Left lung (tissue), 10 donors: ENCODE data around the gene SPR. TPM values are rescaled to one million over a fixed set of nuclear protein-coding genes. Genes with fewer than 3 reads are reported as not detected.

Experiments used
- ATAC-seq: fragments of 200-7000 bp; cut with Tn5 transposase; one replicate; pipeline ENCODE4 v1.9.1; 2020; ENCODE audit warnings: moderate library complexity
- DNase-seq, 4 donors: peaks; one replicate each; pipeline ENCODE4 v3.0.0-alpha.2; 2013 to 2020
- H3K27ac ChIP-seq, 2 donors: fragments of 200-600 bp; sonication (generic) in 1 of 2; one replicate each; pipeline versions ENCODE4 v1.5.0 to v1.8.0; 2020 to 2021
- H3K27me3 ChIP-seq, 2 donors: fragments of 200-600 bp; sonication (generic) in 1 of 2; one replicate each; pipeline versions ENCODE4 v1.5.0 to v1.8.0; 2020 to 2021
- H3K36me3 ChIP-seq, 2 donors: fragments of 200-600 bp; sonication (generic) in 1 of 2; one replicate each; pipeline versions ENCODE4 v1.5.0 to v1.8.0; 2020 to 2021
- H3K4me1 ChIP-seq, 2 donors: fragments of 200-600 bp; one replicate each; pipeline ENCODE4 v1.8.0; 2021
- H3K4me3 ChIP-seq, 2 donors: fragments of 200-600 bp; sonication (generic) in 1 of 2; one replicate each; pipeline versions ENCODE4 v1.5.0 to v1.8.0; 2020 to 2021; ENCODE audit warnings: mild to moderate bottlenecking in 1 of 2
- H3K9me3 ChIP-seq, 2 donors: fragments of 200-600 bp; sonication (generic) in 1 of 2; one replicate each; pipeline versions ENCODE4 v1.5.0 to v1.8.0; 2020 to 2021
- CTCF ChIP-seq, 2 donors: fragments of 200-600 bp; sonication (generic) in 1 of 2; IDR thresholded peaks; one replicate each; pipeline versions ENCODE4 v1.5.0 to v1.8.0; 2021; ENCODE audit warnings: antibody characterized with exemption in 2 of 2
- intact Hi-C, 2 donors: fragments of 100-400 bp; cut with DNase I; formaldehyde crosslinking; loops; one replicate each; pipeline versions ENCODE4 v1.11.2 to v1.14.2; 2022
- polyA plus RNA-seq, 6 donors: library from polyadenylated mRNA; unstranded; fragments of 120-200 nt; gene quantifications; one replicate each; pipeline ENCODE4 v1.2.1, GENCODE V29; 2013; ENCODE audit not compliant: insufficient read length in 6 of 6
- total RNA-seq, 2 donors: library from RNA; stranded (reverse); fragmentation: NEBNext Ultra II Directional; extraction: Animal tissue kit (Norgen Biotek cat#: 25700); gene quantifications; one replicate each; pipeline ENCODE4 v1.2.1, GENCODE V29; 2021
- donor health status: DM: no; HTN: yes; CAD: no.
- donor health status: DM: no; HTN: no; CAD: no.

SPR gene
- total and polyA plus RNA-seq, 8 donors = 5.2 to 41.9 (median 6.0) TPM

GRCh38 chr2:72846171-72847095 lies 40.8 kb upstream of the SPR start:
- no peak overlapping the region for H3K4me3 ChIP-seq
- H3K27ac ChIP-seq = no peak overlapping the region
- intact Hi-C loops = no loop called here
- H3K27me3 ChIP-seq = peaks cover 0 to 11% of the 10 kb centered on the region in 2 donors
- H3K9me3 ChIP-seq = no peaks in the 10 kb centered on the region
- H3K36me3 ChIP-seq = no peaks in the 10 kb centered on the region
- DNase-seq (no peak), ATAC-seq (no peak)
- TF ChIP-seq CTCF (IDR thresholded peaks at IDR 0.05) = no peak
- no peaks in the 10 kb centered on the region for H3K4me1 ChIP-seq

GRCh38 chr2:72847534-72848315 lies 39.5 kb upstream of the SPR start:
- intact Hi-C loops = no loop called here
- Histone ChIP-seq H3K4me1 (no peaks in the 10 kb centered on the region), H3K36me3 (no peaks in the 10 kb centered on the region), H3K27me3 (peaks cover 0 to 24% of the 10 kb centered on the region in 2 donors), H3K9me3 (no peaks in the 10 kb centered on the region), H3K4me3 (no peak overlapping the region), H3K27ac (no peak overlapping the region)
- TF ChIP-seq CTCF (IDR thresholded peaks at IDR 0.05) = no peak
- ATAC-seq = no peak
- no peak for DNase-seq

GRCh38 chr2:72848436-72849137 lies 38.6 kb upstream of the SPR start:
- Histone ChIP-seq H3K4me1 (no peaks in the 10 kb centered on the region), H3K36me3 (no peaks in the 10 kb centered on the region), H3K9me3 (no peaks in the 10 kb centered on the region), H3K4me3 (no peak overlapping the region), H3K27ac (no peak overlapping the region), H3K27me3 (peaks cover 0 to 33% of the 10 kb centered on the region in 2 donors)
- DNase-seq (no peak), ATAC-seq (no peak)
- TF ChIP-seq CTCF (IDR thresholded peaks at IDR 0.05) = no peak
- intact Hi-C loops = no loop called here

GRCh38 chr2:72849138-72849462 lies 38.1 kb upstream of the SPR start:
- Histone ChIP-seq H3K4me3 (no peak overlapping the region), H3K27me3 (peaks cover 0 to 33% of the 10 kb centered on the region in 2 donors), H3K4me1 (no peaks in the 10 kb centered on the region), H3K36me3 (no peaks in the 10 kb centered on the region), H3K27ac (no peak overlapping the region), H3K9me3 (no peaks in the 10 kb centered on the region)
- DNase-seq (no peak), ATAC-seq (no peak)
- intact Hi-C loops = no loop called here
- no peak for TF ChIP-seq CTCF (IDR thresholded peaks at IDR 0.05)
